Activated T-helper 1 cell treated with anti-CD3 and anti-CD28 coated beads, Interleukin-2, amount 50 U/mL, for 16 hours (primary cell): ENCODE data around the gene TTL.

Experiments used
- DNase-seq, 2 donors: peaks; one replicate each; pipeline ENCODE4 v3.0.0-alpha.2; 2020; ENCODE audit warnings: low read depth in 1 of 2, low spot score in 1 of 2

TTL gene

GRCh38 chr2:112580084-112580483, 98.1 kb downstream of the TTL start:
- no peak for DNase-seq

GRCh38 chr2:112582314-112582746, 100.4 kb downstream of the TTL start:
- no peak for DNase-seq

GRCh38 chr2:112583497-112584133, 101.7 kb downstream of the TTL start:
- no peak for DNase-seq

- peak; percentile 86 to 87 for DNase-seq
These were observed 102.4 kb downstream of the TTL start, which contains the start of gene CHCHD5 for GRCh38 chr2:112584134-112584890. TSS of gene CHCHD5 (plus strand) at chr2:112584609. CDS start at chr2:112584648, 39 bp downstream.

- DNase-seq: no peak
These were observed 102.9 kb downstream of the TTL start for GRCh38 chr2:112584891-112585250.

GRCh38 chr2:112585400-112585799, 103.4 kb downstream of the TTL start:
- DNase-seq: no peak

GRCh38 chr2:112585873-112586464, 104.0 kb downstream of the TTL start:
- DNase-seq: no peak

- no peak for DNase-seq
These were observed 106.7 kb downstream of the TTL start for GRCh38 chr2:112588611-112589045.
